HUES48 (cell line): ENCODE results near the gene IFT52.

Experiments used
- H3K27ac ChIP-seq: one replicate; pipeline ENCODE4 v1.7.0; 2013; ENCODE audit warnings: low read depth, low read length, inconsistent platforms
- H3K27me3 ChIP-seq: 2 replicates; pipeline ENCODE4 v1.6.1; 2013; ENCODE audit warnings: mild to moderate bottlenecking, low read length; ENCODE audit not compliant: control insufficient read depth, insufficient read depth
- H3K36me3 ChIP-seq: 2 replicates; pipeline ENCODE4 v1.6.1; 2013; ENCODE audit warnings: low read length; ENCODE audit not compliant: control insufficient read depth, insufficient read depth
- H3K4me1 ChIP-seq: 2 replicates; pipeline ENCODE4 v1.6.1; 2013; ENCODE audit warnings: mild to moderate bottlenecking, low read length; ENCODE audit not compliant: control insufficient read depth, insufficient read depth
- H3K4me3 ChIP-seq: 2 replicates; pipeline ENCODE4 v1.5.1; 2013; ENCODE audit warnings: mild to moderate bottlenecking, low read depth, low read length
- H3K9ac ChIP-seq: 2 replicates; pipeline ENCODE4 v1.6.1; 2013; ENCODE audit warnings: mild to moderate bottlenecking, low read depth, low read length, moderate library complexity
- H3K9me3 ChIP-seq: 2 replicates; pipeline ENCODE4 v1.6.1; 2013; ENCODE audit warnings: low read length; ENCODE audit not compliant: control insufficient read depth, insufficient read depth

Gene IFT52

GRCh38 chr20:43554369-43554768, 36.4 kb upstream of the IFT52 start:
- Histone ChIP-seq H3K36me3 (no peaks in the 10 kb centered on the region), H3K4me1 (peaks cover 2% of the 10 kb centered on the region; the same call in 1 of the 2 replicates), H3K9ac (no peak overlapping the region), H3K27ac (no peak overlapping the region), H3K4me3 (no peak overlapping the region), H3K9me3 (no peaks in the 10 kb centered on the region), H3K27me3 (no peaks in the 10 kb centered on the region)

DNA sequence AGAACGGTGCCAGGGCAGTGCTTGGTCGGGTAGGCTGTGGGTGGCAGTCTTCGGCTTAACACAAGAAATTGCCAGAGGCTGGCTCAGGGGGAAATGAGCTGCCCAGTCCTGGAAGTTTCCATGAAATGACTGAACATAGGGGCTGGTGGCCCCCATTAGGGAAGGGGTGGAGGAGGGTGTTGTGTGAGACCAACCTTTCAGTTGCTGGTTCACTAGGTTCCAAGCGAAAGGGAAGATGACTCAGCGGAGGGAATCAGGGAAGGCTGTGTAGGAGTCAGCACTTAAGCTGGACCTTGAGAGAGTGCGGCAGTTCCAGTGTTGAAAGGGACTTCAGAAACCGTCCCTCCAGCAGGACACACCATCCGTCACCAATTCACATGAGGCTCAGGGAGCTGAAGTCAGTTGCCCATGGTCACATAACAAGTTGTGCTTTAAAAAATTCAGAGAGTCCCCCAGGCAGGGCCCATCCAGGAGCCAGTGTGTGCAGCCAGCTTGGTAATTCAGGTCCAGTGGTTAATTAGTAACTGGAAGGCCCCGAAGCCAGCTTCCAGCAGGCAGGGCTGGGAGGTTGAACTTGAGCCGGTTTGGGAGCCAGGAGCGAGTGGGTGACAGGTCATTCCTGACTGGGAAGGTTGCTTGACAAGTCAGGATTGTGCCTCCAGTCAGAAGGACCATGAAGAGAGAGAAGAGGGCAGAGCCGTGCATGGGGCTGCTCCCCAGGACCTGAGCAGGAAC, 32.2 kb upstream of the IFT52 start, which contains the start of gene SGK2:
Gene SGK2 (plus strand): TSS at position 616 of the 735 bp plus-strand sequence. CDS start 7,469 bp downstream, outside the sequence.
- no peaks in the 10 kb centered on the region for H3K4me1 ChIP-seq
- no peak within 1 kb of the TSS for H3K4me3 ChIP-seq
- H3K27ac ChIP-seq = no peak within 1 kb of the TSS
- no peak within 1 kb of the TSS for H3K9ac ChIP-seq
- H3K27me3 ChIP-seq = no peaks in the 10 kb centered on the region
- no peaks in the 10 kb centered on the region for H3K36me3 ChIP-seq
- no peaks in the 10 kb centered on the region for H3K9me3 ChIP-seq

- no peak overlapping the region for H3K27ac ChIP-seq
- H3K4me3 ChIP-seq = no peak overlapping the region
- H3K27me3 ChIP-seq = no peaks in the 10 kb centered on the region
- no peak overlapping the region for H3K9ac ChIP-seq
- H3K9me3 ChIP-seq = no peaks in the 10 kb centered on the region
- no peaks in the 10 kb centered on the region for H3K4me1 ChIP-seq
- no peaks in the 10 kb centered on the region for H3K36me3 ChIP-seq
These were observed 31.4 kb upstream of the IFT52 start for GRCh38 chr20:43559147-43559987.

DNA sequence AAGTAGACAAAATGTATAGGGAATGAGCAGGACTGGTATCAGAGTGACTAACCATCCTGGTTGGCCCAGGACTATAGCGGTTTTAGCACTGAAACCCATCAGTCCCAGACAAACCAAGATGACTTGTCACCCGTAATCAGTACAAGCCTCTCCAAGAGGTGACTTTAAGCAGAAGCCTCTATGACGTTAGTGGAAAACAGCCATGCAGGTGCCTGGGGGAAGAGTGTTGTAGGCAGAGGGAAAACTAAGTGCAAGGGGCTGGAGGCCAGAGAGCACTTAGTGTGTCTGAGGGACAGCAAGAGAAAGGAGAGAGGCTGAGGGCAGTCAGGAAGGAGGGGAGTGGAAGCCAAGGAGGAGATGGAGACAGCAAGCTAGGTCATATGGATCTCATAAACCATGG, 29.8 kb upstream of the IFT52 start:
- Histone ChIP-seq H3K27ac (no peak overlapping the region), H3K36me3 (no peaks in the 10 kb centered on the region), H3K9me3 (no peaks in the 10 kb centered on the region), H3K4me3 (no peak overlapping the region), H3K4me1 (no peaks in the 10 kb centered on the region), H3K9ac (no peak overlapping the region), H3K27me3 (no peaks in the 10 kb centered on the region)

DNA sequence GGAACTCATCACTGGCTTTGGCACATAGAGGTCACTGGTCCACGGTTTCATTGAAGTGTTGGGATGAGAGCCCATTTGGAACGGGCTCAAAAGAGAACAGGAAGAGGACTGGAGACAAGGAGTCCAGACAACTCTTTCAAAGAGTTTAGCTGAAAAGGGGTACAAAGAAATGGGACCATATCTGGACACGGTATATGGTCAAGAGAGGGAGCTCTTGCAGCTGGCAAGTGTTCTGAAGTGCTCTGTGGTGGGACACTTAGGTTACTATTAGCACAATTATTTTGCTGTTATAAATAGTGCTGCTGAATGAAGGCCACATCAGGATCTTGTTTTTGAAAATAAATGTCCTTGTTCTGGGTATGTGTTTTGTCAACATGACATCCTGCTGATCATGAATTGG, 27.3 kb upstream of the IFT52 start:
- Histone ChIP-seq H3K4me1 (no peaks in the 10 kb centered on the region), H3K9ac (no peak overlapping the region), H3K4me3 (no peak overlapping the region), H3K27ac (no peak overlapping the region), H3K36me3 (no peaks in the 10 kb centered on the region), H3K9me3 (no peaks in the 10 kb centered on the region), H3K27me3 (no peaks in the 10 kb centered on the region)

- H3K27me3 ChIP-seq = no peaks in the 10 kb centered on the region
These were observed 26.7 kb upstream of the IFT52 start for GRCh38 chr20:43563991-43564390.

GRCh38 chr20:43564455-43564854, 26.3 kb upstream of the IFT52 start:
- Histone ChIP-seq H3K27ac (no peak overlapping the region), H3K27me3 (no peaks in the 10 kb centered on the region), H3K4me1 (no peaks in the 10 kb centered on the region), H3K36me3 (no peaks in the 10 kb centered on the region), H3K9ac (no peak overlapping the region), H3K4me3 (no peak overlapping the region), H3K9me3 (no peaks in the 10 kb centered on the region)

More at GRCh38 chr20:43563991-43564390, 26.7 kb upstream of the IFT52 start:
- H3K27ac ChIP-seq = no peak overlapping the region
- no peaks in the 10 kb centered on the region for H3K9me3 ChIP-seq
- no peaks in the 10 kb centered on the region for H3K36me3 ChIP-seq
- H3K4me3 ChIP-seq = no peak overlapping the region
- no peaks in the 10 kb centered on the region for H3K4me1 ChIP-seq
- H3K9ac ChIP-seq = no peak overlapping the region

- no peaks in the 10 kb centered on the region for H3K36me3 ChIP-seq
- H3K4me1 ChIP-seq = no peaks in the 10 kb centered on the region
- no peak overlapping the region for H3K4me3 ChIP-seq
- H3K9ac ChIP-seq = no peak overlapping the region
- no peaks in the 10 kb centered on the region for H3K9me3 ChIP-seq
- no peaks in the 10 kb centered on the region for H3K27me3 ChIP-seq
- H3K27ac ChIP-seq = no peak overlapping the region
These were observed 25.6 kb upstream of the IFT52 start for GRCh38 chr20:43564993-43565757.

GRCh38 chr20:43565758-43566104, 25.0 kb upstream of the IFT52 start:
- Histone ChIP-seq H3K9me3 (no peaks in the 10 kb centered on the region), H3K36me3 (no peaks in the 10 kb centered on the region), H3K9ac (no peak overlapping the region), H3K4me3 (no peak overlapping the region), H3K4me1 (no peaks in the 10 kb centered on the region), H3K27me3 (no peaks in the 10 kb centered on the region), H3K27ac (no peak overlapping the region)

DNA sequence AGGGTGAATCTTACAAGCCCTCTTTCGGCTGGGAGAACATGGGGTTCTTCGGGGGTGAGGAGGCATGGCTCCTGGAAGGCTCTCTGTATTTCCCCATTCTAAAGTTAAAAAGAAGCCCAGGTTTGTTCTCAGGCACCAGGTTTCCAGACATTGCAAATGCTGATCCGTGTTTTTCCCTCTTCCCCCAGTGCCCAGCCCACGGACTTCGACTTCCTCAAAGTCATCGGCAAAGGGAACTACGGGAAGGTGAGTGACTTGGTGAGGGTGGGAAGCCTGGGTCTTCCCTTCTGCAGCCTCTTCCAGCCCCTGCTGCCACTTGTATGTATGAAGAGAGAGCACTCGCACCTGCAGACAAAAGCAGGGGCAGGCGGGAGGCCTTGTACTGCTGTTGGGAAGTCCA, 23.3 kb upstream of the IFT52 start:
- H3K27ac ChIP-seq = no peak overlapping the region
- no peak overlapping the region for H3K9ac ChIP-seq
- H3K27me3 ChIP-seq = no peaks in the 10 kb centered on the region
- H3K4me3 ChIP-seq = no peak overlapping the region
- H3K9me3 ChIP-seq = no peaks in the 10 kb centered on the region
- H3K4me1 ChIP-seq = no peaks in the 10 kb centered on the region
- H3K36me3 ChIP-seq = no peaks in the 10 kb centered on the region
